ENCODE measurements around the gene ATP23. TPM values are rescaled to one million over a fixed set of nuclear protein-coding genes. Genes with fewer than 3 reads are reported as not detected.

ATP23 gene
- total and polyA plus RNA-seq, 12 donors: 2.8 to 11.3 (median 6.8) TPM

DNA sequence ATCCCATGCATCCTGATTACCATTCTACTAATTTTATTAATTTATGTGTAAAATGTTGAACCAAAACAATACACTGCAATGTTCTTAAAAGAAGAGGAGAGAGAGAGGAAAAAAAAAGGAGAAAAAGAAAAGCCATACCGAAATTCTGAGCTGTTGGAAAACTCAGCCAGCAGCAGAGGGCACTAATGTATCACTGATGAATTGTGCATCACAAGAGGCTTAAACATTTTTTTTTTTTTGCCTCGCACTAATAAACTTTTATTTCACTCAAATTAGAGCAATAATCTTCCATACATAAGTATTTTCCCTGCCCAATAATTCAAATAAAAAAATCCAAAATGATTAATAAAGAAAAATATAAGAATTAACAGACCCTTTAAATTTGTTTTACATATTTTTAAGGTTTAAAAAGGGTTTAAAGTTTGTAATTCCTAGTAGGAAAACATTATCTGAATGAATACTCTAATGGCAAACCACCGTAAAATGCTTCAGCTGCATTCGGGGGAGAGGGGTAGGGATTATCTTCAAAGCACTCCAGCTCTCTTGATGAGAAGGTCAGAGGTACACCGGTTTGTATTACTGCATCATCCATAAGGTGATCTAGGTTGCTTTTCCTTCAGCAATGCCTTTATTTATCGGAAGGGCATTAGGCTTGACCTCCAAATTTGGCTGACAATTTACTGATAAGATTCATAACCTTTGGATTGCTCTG lies 41.9 kb downstream of the ATP23 start:
- intact Hi-C loops (cut with DNase I): loop anchor here in 9 of 10 donors (5.0 to 10.0 kb wide), 10 partner anchors 319 to 1179 kb away; no protein-coding TSS in a partner anchor
- Histone ChIP-seq H3K4me1 (peaks cover 0 to 14% (median 7%) of the 10 kb centered on the region in 9 donors), H3K27me3 (peaks cover 0 to 2% (median 0%) of the 10 kb centered on the region in 7 donors), H3K36me3 (no peaks in the 10 kb centered on the region), H3K4me3 (no peak overlapping the region), H3K27ac (no peak overlapping the region), H3K9me3 (no peaks in the 10 kb centered on the region)
- DNase-seq (peak in 1 of 2 donors; percentile 51), ATAC-seq (no peak)
- WGBS, 2 donors: 23 to 28% methylated on average over 6 of the region's 6 CpGs
- TF ChIP-seq, protein P1, sequence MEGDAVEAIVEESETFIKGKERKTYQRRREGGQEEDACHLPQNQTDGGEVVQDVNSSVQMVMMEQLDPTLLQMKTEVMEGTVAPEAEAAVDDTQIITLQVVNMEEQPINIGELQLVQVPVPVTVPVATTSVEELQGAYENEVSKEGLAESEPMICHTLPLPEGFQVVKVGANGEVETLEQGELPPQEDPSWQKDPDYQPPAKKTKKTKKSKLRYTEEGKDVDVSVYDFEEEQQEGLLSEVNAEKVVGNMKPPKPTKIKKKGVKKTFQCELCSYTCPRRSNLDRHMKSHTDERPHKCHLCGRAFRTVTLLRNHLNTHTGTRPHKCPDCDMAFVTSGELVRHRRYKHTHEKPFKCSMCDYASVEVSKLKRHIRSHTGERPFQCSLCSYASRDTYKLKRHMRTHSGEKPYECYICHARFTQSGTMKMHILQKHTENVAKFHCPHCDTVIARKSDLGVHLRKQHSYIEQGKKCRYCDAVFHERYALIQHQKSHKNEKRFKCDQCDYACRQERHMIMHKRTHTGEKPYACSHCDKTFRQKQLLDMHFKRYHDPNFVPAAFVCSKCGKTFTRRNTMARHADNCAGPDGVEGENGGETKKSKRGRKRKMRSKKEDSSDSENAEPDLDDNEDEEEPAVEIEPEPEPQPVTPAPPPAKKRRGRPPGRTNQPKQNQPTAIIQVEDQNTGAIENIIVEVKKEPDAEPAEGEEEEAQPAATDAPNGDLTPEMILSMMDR (IDR thresholded peaks at IDR 0.05): peak; percentile 32 to 83 (median 71)

DNA sequence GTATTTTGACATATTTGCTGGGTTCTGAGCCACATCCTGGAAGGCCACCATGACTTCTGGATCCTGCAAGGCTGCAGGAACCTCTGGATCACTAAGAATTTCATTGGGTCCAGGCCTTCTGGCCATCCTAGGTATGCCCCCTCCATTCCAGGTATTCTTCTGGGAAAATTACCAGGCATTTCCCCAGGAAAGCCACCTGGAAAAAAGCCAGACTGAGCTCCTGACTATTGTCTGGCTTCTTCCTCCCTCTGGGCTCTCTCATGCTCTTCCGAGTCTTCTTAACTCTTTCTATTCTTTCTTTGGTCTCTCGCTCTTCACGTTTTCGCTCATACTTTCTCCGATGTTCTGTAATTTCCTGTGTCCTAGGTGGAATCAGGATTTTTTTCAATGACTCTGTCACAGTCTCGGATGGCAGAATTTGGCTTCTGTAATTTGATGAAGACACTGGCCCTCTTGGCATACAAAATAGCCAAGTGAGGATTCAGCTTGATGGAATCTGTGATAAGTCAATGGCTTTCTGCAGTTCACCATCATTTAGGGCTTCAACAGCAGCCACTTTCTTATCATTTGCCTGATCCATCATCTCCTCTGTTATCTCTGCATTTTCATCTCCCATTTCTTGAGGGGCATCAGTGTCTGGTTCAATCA lies 42.6 kb downstream of the ATP23 start:
- 73 to 81% methylated on average over 6 of the region's 6 CpGs for WGBS, 2 donors
- ATAC-seq: no peak

DNA sequence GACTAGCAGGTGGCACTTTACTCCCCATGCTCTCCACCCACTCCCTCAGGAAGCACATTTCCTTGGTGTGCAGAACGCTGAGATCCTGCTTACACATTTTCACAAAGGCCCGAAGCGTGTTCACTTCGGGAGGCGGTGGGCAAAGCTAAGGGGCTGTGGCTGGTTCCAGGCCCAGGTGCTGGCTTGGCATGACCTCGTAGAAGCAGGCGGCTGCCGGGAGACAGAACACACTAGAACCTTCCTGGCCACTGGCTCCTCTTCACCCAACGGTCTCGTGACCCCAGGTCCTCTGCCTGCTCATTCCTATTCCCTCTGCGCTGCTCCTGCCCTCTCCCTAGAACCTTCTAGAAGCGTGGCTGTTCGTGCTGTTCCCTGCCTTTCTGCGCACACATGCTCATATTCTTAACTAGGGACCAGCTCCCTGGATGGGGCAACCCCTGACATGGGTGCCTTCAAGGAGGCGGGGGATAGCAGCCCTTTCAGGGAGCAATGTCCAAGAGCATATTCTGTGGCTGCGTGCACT lies 43.3 kb downstream of the ATP23 start:
- Histone ChIP-seq H3K9me3 (no peaks in the 10 kb centered on the region), H3K4me1 (peaks cover 0 to 14% (median 7%) of the 10 kb centered on the region in 9 donors), H3K27me3 (peaks cover 0 to 2% (median 0%) of the 10 kb centered on the region in 7 donors), H3K4me3 (no peak overlapping the region), H3K27ac (no peak overlapping the region), H3K36me3 (no peaks in the 10 kb centered on the region)
- DNase-seq (no peak), ATAC-seq (no peak)
- intact Hi-C loops (cut with DNase I): loop anchor here (5.0 to 10.0 kb wide), 10 partner anchors 318 to 1178 kb away; no protein-coding TSS in a partner anchor
- TF ChIP-seq, protein P1 (IDR thresholded peaks at IDR 0.05): no peak
- 89 to 90% methylated on average over 16 of the region's 16 CpGs for WGBS, 2 donors

More for the DNA sequence above, 42.6 kb downstream of the ATP23 start:
- TF ChIP-seq, protein P1 (IDR thresholded peaks at IDR 0.05): no peak
- Histone ChIP-seq H3K36me3 (no peaks in the 10 kb centered on the region), H3K27ac (no peak overlapping the region), H3K9me3 (no peaks in the 10 kb centered on the region), H3K27me3 (peaks cover 0 to 2% (median 0%) of the 10 kb centered on the region in 7 donors), H3K4me3 (no peak overlapping the region), H3K4me1 (peaks cover 0 to 14% (median 7%) of the 10 kb centered on the region in 9 donors)
- intact Hi-C loops (cut with DNase I): loop anchor here in 9 of 10 donors (5.0 to 10.0 kb wide), 10 partner anchors 318 to 1178 kb away; no protein-coding TSS in a partner anchor
- DNase-seq: no peak

DNA sequence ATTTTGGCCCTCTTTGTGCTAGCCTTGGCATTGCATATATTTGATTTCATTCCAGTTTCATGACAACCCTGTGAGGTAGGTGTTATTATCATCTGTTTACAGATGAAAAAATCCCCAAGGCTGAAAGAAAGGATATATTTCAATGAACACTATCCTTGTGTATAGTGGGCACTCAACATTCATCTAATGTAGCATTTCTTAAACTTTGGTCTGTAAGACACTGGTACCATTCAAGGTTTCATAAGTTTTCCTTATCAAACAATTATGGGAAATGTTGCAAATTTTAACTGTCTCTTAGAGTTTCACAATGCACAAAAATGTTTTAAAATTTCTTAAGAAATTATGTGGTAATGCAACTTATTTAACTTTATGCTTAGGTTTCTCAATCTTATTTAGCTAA lies 44.3 kb downstream of the ATP23 start:
- no peak for ATAC-seq
- DNase-seq: no peak
- intact Hi-C loops (cut with DNase I): loop anchor here in 8 of 10 donors (5.0 to 10.0 kb wide), 7 partner anchors 319 to 1169 kb away; no protein-coding TSS in a partner anchor
- H3K27me3 ChIP-seq: peaks cover 0 to 2% (median 0%) of the 10 kb centered on the region in 7 donors
- H3K36me3 ChIP-seq: no peaks in the 10 kb centered on the region
- TF ChIP-seq, protein P1 (IDR thresholded peaks at IDR 0.05): no peak
- no peak overlapping the region for H3K4me3 ChIP-seq
- peaks cover 0 to 14% (median 7%) of the 10 kb centered on the region in 9 donors for H3K4me1 ChIP-seq
- H3K9me3 ChIP-seq: no peaks in the 10 kb centered on the region
- no peak overlapping the region for H3K27ac ChIP-seq
